ENCODE measurements around the gene ABCC8. TPM values are rescaled to one million over a fixed set of nuclear protein-coding genes. Genes with fewer than 3 reads are reported as not detected.

The ABCC8 gene
- total RNA-seq, 1 experiment from 2014 or later, result 2.4 TPM

DNA sequence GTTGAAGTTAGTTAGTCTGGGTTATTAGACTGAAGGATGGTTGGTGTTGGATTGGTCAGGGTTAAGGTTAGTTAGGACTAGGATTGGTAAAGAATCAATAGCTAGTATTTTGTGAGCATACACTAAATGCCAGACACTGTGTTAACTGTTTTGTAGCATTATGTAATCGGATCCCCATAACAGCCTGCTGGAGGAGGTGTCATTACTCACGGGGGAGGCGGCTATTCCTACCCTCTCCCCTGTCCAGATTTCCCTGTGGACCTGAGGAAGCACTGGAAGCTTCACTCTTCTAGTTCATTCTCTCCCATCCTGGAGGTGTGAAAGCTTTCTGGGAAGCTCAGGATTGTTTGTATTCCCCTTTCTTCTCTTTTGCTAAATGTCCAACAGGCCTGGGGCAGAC lies 47.7 kb downstream of the ABCC8 start:
- Mint-ChIP-seq H3K9me3 (no peaks in the 10 kb centered on the region), H3K36me3 (ENCODE audit: insufficient read depth in 1 of 3, low read depth in 3 of 3) (no peaks in the 10 kb centered on the region; a peak in 1 of 7 replicates), H3K4me3 (no peak overlapping the region), H3K4me1 (no peaks in the 10 kb centered on the region), H3K27ac (no peak overlapping the region), H3K27me3 (ENCODE audit: low read depth) (peaks cover 8% of the 10 kb centered on the region)
- Histone ChIP-seq H4K5ac (ENCODE audit: insufficient read length, low read depth, low read length) (no peak overlapping the region), H3K4me2 (ENCODE audit: insufficient read depth, insufficient read length, low read length) (no peak overlapping the region), H3K27me3 (ENCODE audit: insufficient read depth, low read length) (no peaks in the 10 kb centered on the region), H3K56ac (ENCODE audit: insufficient read length, low read depth, low read length) (no peak overlapping the region), H2BK120ac (ENCODE audit: low read depth, low read length, poor library complexity, severe bottlenecking) (no peak overlapping the region), H3K23ac (ENCODE audit: insufficient read length, low read depth, low read length) (no peak overlapping the region), H3K9ac (ENCODE audit: extremely low read depth, insufficient read length, low read length) (no peak overlapping the region), H2BK20ac (ENCODE audit: low read depth, low read length, poor library complexity, severe bottlenecking) (no peak overlapping the region), H2AFZ (ENCODE audit: low read length) (no peak overlapping the region), H4K91ac (ENCODE audit: insufficient read length, low read depth, low read length) (no peak overlapping the region), H3K23me2 (ENCODE audit: insufficient read length, low read depth, low read length, poor library complexity, severe bottlenecking) (no peaks in the 10 kb centered on the region), H2BK15ac (ENCODE audit: low read depth, low read length) (no peak overlapping the region), H2AK5ac (ENCODE audit: insufficient read length, low read length) (no peak overlapping the region), H2BK12ac (ENCODE audit: insufficient read length, low read depth, low read length) (no peak overlapping the region), H3K4ac (ENCODE audit: low read depth, low read length) (no peak overlapping the region), H3K4me1 (ENCODE audit: insufficient read depth, low read length) (no peaks in the 10 kb centered on the region), H3K14ac (ENCODE audit: insufficient read depth, low read length) (no peak overlapping the region), H3K18ac (ENCODE audit: insufficient read length, low read depth, low read length) (no peak overlapping the region), H2BK5ac (ENCODE audit: insufficient read length, low read length) (no peak overlapping the region), H3K79me1 (ENCODE audit: insufficient read depth, low read depth, low read length, poor library complexity, severe bottlenecking) (no peaks in the 10 kb centered on the region), H4K8ac (replicated peaks; ENCODE audit: insufficient read length, low read depth, low read length) (no peak overlapping the region), H3K9me3 (ENCODE audit: control insufficient read depth, low read depth, low read length) (no peaks in the 10 kb centered on the region), H3K27ac (ENCODE audit: insufficient read length, low read depth, low read length) (no peak overlapping the region), H3T11ph (ENCODE audit: low read length) (no peak overlapping the region), H3K79me2 (ENCODE audit: insufficient read depth, low read length) (no peaks in the 10 kb centered on the region), H4K20me1 (ENCODE audit: control insufficient read depth, insufficient read depth, insufficient read length) (no peaks in the 10 kb centered on the region)
- no peak for DNase-seq
- WGBS (ENCODE audit: extremely low coverage, insufficient read length, low lambda C conversion rate), result no CpG with 5 or more reads among the region's 3 CpGs
- TF ChIP-seq, protein P1, sequence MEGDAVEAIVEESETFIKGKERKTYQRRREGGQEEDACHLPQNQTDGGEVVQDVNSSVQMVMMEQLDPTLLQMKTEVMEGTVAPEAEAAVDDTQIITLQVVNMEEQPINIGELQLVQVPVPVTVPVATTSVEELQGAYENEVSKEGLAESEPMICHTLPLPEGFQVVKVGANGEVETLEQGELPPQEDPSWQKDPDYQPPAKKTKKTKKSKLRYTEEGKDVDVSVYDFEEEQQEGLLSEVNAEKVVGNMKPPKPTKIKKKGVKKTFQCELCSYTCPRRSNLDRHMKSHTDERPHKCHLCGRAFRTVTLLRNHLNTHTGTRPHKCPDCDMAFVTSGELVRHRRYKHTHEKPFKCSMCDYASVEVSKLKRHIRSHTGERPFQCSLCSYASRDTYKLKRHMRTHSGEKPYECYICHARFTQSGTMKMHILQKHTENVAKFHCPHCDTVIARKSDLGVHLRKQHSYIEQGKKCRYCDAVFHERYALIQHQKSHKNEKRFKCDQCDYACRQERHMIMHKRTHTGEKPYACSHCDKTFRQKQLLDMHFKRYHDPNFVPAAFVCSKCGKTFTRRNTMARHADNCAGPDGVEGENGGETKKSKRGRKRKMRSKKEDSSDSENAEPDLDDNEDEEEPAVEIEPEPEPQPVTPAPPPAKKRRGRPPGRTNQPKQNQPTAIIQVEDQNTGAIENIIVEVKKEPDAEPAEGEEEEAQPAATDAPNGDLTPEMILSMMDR (conservative IDR thresholded peaks at IDR 0.05), result no peak

Measured in H9 (cell line).